ENCODE data around the gene GJB1.
"Not testable (repeated sequence)": the region's sequence is repeated elsewhere in the genome, so short reads cannot be mapped to it uniquely, and the experiment has no call there.

The GJB1 gene

GRCh38 chrX:71251466-71251973, 28.5 kb downstream of the GJB1 start:
- in situ Hi-C loops (cut with MboI; ENCODE audit: low pct_unique_long_range_greater_than_20kb, low sequenced_read_pairs, unreplicated experiment) = no loop called here
- no peak for DNase-seq (ENCODE audit: low spot score)
- no peak for TF ChIP-seq CTCF (IDR thresholded peaks at IDR 0.05; ENCODE audit: extremely low read depth, insufficient read depth, missing control alignments)

- DNase-seq (ENCODE audit: low spot score) = no peak
- no peak for TF ChIP-seq CTCF (IDR thresholded peaks at IDR 0.05; ENCODE audit: extremely low read depth, insufficient read depth, missing control alignments)
- in situ Hi-C loops (cut with MboI; ENCODE audit: low pct_unique_long_range_greater_than_20kb, low sequenced_read_pairs, unreplicated experiment) = no loop called here
Observed at GRCh38 chrX:71252221-71252620, 29.2 kb downstream of the GJB1 start.

- in situ Hi-C loops (cut with MboI; ENCODE audit: low pct_unique_long_range_greater_than_20kb, low sequenced_read_pairs, unreplicated experiment) = no loop called here
- peak; percentile 53 for TF ChIP-seq CTCF (IDR thresholded peaks at IDR 0.05; ENCODE audit: extremely low read depth, insufficient read depth, missing control alignments)
- DNase-seq (ENCODE audit: low spot score) = peak; percentile 56
Observed at GRCh38 chrX:71253253-71254091, 30.4 kb downstream of the GJB1 start.

- peak; percentile 88 for DNase-seq (ENCODE audit: low spot score)
- in situ Hi-C loops (cut with MboI; ENCODE audit: low pct_unique_long_range_greater_than_20kb, low sequenced_read_pairs, unreplicated experiment) = no loop called here
- no peak for TF ChIP-seq CTCF (IDR thresholded peaks at IDR 0.05; ENCODE audit: extremely low read depth, insufficient read depth, missing control alignments)
Observed at GRCh38 chrX:71254092-71254963, 31.3 kb downstream of the GJB1 start, which contains the start of gene ZMYM3. ZMYM3 (minus strand) TSS chrX:71254140; CDS start chrX:71253255, 885 bp downstream.

- in situ Hi-C loops (cut with MboI; ENCODE audit: low pct_unique_long_range_greater_than_20kb, low sequenced_read_pairs, unreplicated experiment) = no loop called here
- no peak for DNase-seq (ENCODE audit: low spot score)
- TF ChIP-seq CTCF (IDR thresholded peaks at IDR 0.05; ENCODE audit: extremely low read depth, insufficient read depth, missing control alignments) = no peak
Observed at GRCh38 chrX:71256051-71256450, 33.0 kb downstream of the GJB1 start.

- in situ Hi-C loops (cut with MboI; ENCODE audit: low pct_unique_long_range_greater_than_20kb, low sequenced_read_pairs, unreplicated experiment) = no loop called here
- no peak for TF ChIP-seq CTCF (IDR thresholded peaks at IDR 0.05; ENCODE audit: extremely low read depth, insufficient read depth, missing control alignments)
- DNase-seq (ENCODE audit: low spot score) = no peak
Observed at GRCh38 chrX:71256856-71257255, 33.8 kb downstream of the GJB1 start.

- in situ Hi-C loops (cut with MboI; ENCODE audit: low pct_unique_long_range_greater_than_20kb, low sequenced_read_pairs, unreplicated experiment); DNase-seq (ENCODE audit: low spot score): not testable (repeated sequence)
Observed at GRCh38 chrX:71268624-71269023, 45.6 kb downstream of the GJB1 start.
